Activated CD4-positive, alpha-beta T cell treated with anti-CD3 and anti-CD28 coated beads, Interleukin-2, amount 50 U/mL, for 16 hours (primary cell): ENCODE data around the gene MAPK10.
"Not testable (repeated sequence)": the region's sequence is repeated elsewhere in the genome, so short reads cannot be mapped to it uniquely, and the experiment has no call there.

Experiments used
- DNase-seq: peaks from one replicate; pipeline ENCODE4 v3.0.0-alpha.2; 2020

Gene MAPK10

GRCh38 chr4:86174506-86174905 is 185.3 kb downstream of the MAPK10 start:
- no peak for DNase-seq

- DNase-seq, result not testable (repeated sequence)
These were observed 191.5 kb downstream of the MAPK10 start for GRCh38 chr4:86168335-86168734.

- DNase-seq, result no peak
These were observed 199.4 kb downstream of the MAPK10 start for GRCh38 chr4:86160426-86160825.

- DNase-seq, result no peak
These were observed 200.6 kb downstream of the MAPK10 start for GRCh38 chr4:86159216-86159615.

- DNase-seq, result no peak
These were observed 203.3 kb downstream of the MAPK10 start for GRCh38 chr4:86156531-86156930.

GRCh38 chr4:86155766-86156165 is 204.1 kb downstream of the MAPK10 start:
- no peak for DNase-seq

GRCh38 chr4:86152454-86152853 is 207.4 kb downstream of the MAPK10 start:
- DNase-seq, result no peak

GRCh38 chr4:86151196-86151595 is 208.7 kb downstream of the MAPK10 start:
- no peak for DNase-seq

GRCh38 chr4:86141161-86141560 is 218.7 kb downstream of the MAPK10 start:
- no peak for DNase-seq

- no peak for DNase-seq
These were observed 227.4 kb downstream of the MAPK10 start for GRCh38 chr4:86132468-86132867.

- no peak for DNase-seq
These were observed 228.4 kb downstream of the MAPK10 start for GRCh38 chr4:86131456-86131855.

- DNase-seq, result no peak
These were observed 229.5 kb downstream of the MAPK10 start for GRCh38 chr4:86130160-86130933.

GRCh38 chr4:86129546-86129945 is 230.3 kb downstream of the MAPK10 start:
- DNase-seq, result no peak

GRCh38 chr4:86122404-86122803 is 237.4 kb downstream of the MAPK10 start:
- no peak for DNase-seq

- no peak for DNase-seq
These were observed 241.1 kb downstream of the MAPK10 start for GRCh38 chr4:86118711-86119110.

GRCh38 chr4:86117705-86118302 is 242.0 kb downstream of the MAPK10 start:
- no peak for DNase-seq

- DNase-seq, result no peak
These were observed 245.3 kb downstream of the MAPK10 start for GRCh38 chr4:86114563-86114962.

GRCh38 chr4:86108834-86109233 is 251.0 kb downstream of the MAPK10 start:
- DNase-seq, result no peak

GRCh38 chr4:86108137-86108536 is 251.7 kb downstream of the MAPK10 start:
- DNase-seq, result no peak

- no peak for DNase-seq
These were observed 252.7 kb downstream of the MAPK10 start for GRCh38 chr4:86107112-86107511.

- no peak for DNase-seq
These were observed 253.4 kb downstream of the MAPK10 start for GRCh38 chr4:86106475-86106874.

GRCh38 chr4:86101841-86102240 is 258.0 kb downstream of the MAPK10 start:
- DNase-seq, result no peak

GRCh38 chr4:86101410-86101809 is 258.4 kb downstream of the MAPK10 start:
- DNase-seq, result no peak

GRCh38 chr4:86100539-86101215 is 259.2 kb downstream of the MAPK10 start:
- DNase-seq, result no peak
